CD4-positive, alpha-beta T cell treated with Interleukin-21 for 1 hour (primary cell): Measurements from ENCODE around the gene CADPS.

ENCODE experiments used
- DNase-seq: peaks from one replicate; pipeline ENCODE4 v3.0.0-alpha.2; 2020

Gene CADPS

DNA sequence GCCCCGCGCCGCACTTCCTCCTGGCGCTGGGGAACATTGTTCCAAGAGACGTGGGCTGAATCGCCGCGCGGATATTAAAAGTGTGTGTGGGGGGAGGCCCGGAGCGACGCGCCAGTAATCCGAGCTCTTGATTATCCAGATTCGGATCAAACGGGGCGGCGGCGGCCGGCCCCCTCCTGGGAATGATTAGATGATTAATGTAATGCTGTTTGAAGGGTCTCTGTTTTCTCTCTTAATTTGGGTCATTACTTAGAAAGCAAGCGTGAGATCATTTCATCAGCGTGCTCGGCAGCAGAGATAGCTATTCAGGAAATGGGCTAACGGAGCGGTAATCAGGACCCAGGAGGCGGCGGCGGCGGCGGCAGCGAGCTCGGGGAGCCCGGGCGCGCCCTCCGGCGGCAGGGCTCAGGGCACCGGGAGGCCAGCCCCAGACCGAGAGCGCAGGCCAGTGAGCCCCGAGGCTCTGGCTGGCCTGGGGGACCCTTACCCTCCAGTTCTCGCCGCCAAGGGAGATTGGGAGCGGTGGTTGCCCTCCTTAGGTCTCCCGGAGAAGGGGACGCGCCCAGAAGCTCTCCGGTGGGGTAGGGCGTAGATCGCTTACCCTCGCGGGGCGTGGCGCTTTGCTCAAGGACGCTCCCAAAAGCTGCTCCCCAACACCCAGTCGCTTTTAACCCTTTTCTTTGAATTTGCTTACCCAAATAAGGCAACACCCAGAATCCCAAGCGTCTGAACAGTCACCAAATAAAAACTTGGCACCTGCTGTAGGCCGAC is 506.3 kb downstream of the CADPS start:
- DNase-seq = no peak

DNA sequence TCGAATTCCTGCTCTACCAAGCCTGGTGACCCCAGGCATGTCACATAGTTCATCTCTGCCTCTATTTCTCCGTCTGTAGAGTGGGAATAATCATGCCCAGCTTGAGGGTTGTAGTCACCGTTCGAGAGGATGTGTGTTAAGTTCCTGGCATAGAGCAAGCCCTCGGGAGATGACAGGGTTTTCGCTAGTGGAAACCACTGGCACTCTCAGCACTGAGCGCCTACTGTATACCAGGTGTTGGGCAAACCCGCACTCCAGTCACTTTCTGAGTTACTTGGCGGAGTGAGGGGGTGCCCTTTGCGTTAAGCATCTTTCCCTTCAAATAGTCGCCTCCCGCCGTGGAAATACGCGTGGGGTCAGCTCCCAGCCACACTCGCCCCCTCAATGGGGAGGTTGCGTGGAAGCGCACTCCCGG is 506.9 kb downstream of the CADPS start:
- no peak for DNase-seq

GRCh38 chr3:62367763-62368195 is 507.4 kb downstream of the CADPS start:
- DNase-seq = no peak

DNA sequence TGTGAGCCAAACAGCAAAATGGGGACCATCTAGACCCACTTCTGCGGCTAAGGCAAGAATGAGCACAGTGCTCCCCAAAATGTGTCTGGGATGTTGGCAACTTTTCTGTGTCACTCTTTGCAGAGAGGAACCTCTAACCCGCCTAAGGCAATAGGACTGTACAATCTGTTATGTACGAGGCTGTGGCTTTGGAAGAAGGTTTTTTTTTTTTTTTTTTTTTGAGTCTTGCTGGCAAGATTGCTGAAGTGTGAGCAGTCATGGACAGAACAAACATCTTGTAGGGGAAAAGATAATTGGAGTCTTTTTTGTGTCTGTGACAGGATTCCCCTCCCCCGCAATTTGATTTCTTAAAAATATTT is 509.1 kb downstream of the CADPS start:
- DNase-seq = no peak

DNA sequence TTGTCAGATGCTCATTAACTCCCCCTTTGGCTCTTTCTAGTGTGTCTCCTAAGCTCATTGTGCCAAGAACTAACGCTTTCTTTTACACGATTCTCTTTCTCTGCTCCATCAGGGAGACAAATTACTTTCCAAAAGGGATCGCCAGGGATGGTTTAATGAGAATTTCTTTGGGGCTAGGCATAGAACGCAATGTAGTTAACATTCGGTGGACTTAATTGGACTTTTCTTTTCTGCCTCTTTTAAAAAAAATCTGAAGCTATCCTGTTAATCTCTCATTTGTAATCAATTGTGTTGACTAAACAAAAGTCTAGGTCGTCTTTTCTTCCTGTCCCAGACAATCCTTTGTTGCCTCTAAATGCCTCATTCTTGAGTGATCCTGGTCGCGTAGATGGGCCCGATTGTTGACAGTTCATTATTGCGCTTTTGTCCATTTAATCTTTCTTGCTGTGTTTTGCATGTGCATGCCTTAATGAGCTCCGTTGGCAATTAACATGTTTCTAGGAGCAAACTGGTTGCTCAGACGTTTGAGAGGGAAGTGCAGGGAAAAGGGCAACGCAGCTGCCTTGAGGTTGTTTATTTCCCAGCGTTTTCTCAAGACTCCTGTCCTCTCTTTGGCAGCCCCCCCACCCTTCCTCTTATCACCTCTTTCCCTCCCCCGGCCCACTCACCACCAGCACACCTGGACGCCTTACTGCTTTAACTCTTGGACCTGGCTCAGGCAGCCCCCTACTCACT is 509.7 kb downstream of the CADPS start:
- DNase-seq = no peak

- no peak for DNase-seq
Observed at GRCh38 chr3:62364191-62364590, 511.0 kb downstream of the CADPS start.

DNA sequence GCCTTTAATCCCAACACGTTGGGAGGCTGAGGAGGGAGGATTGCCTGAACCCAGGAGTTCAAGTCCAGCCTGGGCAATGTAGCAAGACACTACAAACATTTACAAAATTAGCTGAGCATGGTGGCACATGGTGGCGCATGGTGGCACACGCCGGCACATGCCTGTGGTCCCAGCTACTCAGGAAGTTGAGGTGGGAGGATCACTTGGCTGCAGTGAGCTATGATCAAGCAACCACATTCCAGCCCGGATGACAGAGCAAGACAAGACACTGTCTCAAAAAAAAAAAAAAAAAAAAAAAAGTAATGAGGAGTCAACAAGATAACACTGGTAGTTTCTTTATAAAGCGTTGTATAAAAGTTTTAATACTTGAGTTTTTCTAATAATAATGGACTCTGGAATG is 511.9 kb downstream of the CADPS start:
- DNase-seq = no peak

- DNase-seq = no peak
Observed at GRCh38 chr3:62361824-62362223, 513.4 kb downstream of the CADPS start.

GRCh38 chr3:62361261-62361660 is 514.0 kb downstream of the CADPS start:
- no peak for DNase-seq

- no peak for DNase-seq
Observed at GRCh38 chr3:62359531-62359930, 515.7 kb downstream of the CADPS start.

DNA sequence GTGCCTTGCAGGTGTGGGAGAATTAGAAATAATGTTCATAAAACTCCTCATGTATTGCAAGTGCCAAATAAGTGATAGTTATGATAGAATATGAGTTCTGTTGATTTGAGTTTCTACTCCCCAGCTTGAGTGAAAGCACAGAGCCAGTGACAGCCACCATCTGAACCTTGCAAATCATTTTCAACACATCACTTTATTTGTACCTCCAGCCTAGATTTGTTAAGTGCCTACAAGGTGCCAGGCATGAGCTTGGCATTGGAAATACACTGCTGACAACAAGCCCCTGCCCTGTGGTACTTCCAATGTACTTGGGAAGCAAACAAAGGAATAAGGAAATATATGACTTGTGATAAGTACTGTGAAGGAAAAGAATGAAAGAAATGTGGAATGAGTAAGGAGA is 518.9 kb downstream of the CADPS start:
- no peak for DNase-seq

DNA sequence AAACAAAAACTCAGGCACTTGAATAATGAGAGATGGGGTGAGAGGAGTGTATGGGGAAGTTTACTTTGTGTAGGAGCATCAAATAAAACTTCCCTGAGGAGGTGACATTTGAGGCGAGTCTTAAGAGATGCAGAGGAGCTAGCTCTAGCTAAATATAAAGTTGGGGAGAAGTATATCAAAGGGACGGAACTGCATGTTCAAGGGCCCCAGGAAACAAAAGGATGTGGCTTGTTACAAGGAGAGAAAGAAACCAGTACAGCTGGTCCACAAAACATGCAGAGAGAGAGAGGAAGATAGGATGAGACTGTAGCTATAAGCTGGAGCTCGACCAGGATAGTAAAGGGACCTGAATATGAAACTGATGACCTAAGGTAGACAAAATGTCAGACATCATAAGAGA is 519.5 kb downstream of the CADPS start:
- DNase-seq = no peak
